HepG2 (cell line): ENCODE measurements around the gene AP2B1. TPM values are rescaled to one million over a fixed set of nuclear protein-coding genes. Genes with fewer than 3 reads are reported as not detected.

Experiments used
- ARNTL ChIP-seq: sonication (generic); formaldehyde crosslinking; IDR thresholded peaks from 2 replicates; pipeline ENCODE4 v1.4.0; 2020; ENCODE audit warnings: mild to moderate bottlenecking, missing genetic modification reagents
- BHLHE40 ChIP-seq: IDR thresholded peaks from 2 replicates; pipeline ENCODE4 v1.6.1; 2011; ENCODE audit warnings: low read length, improper control_type of control experiment
- EHMT2 ChIP-seq: fragments of 200-600 bp; sonication (generic); IDR thresholded peaks from 2 replicates; pipeline ENCODE4 v1.7.0; 2017; ENCODE audit warnings: antibody characterized with exemption, low read depth, low read length, borderline replicate concordance
- ERF ChIP-seq: IDR thresholded peaks from 2 replicates; pipeline ENCODE4 v1.6.1; 2018; ENCODE audit warnings: missing biosample characterization, missing genetic modification reagents
- FOXC1 ChIP-seq: sonication (generic); formaldehyde crosslinking; IDR thresholded peaks from 2 replicates; pipeline ENCODE4 v1.8.0; 2022; ENCODE audit warnings: mild to moderate bottlenecking, missing genetic modification reagents, borderline replicate concordance
- HDAC2 ChIP-seq: sonication (generic); formaldehyde crosslinking; IDR thresholded peaks from 2 replicates; pipeline ENCODE4 v1.4.0; 2020; ENCODE audit warnings: missing genetic modification reagents
- IKZF4 ChIP-seq: sonication (generic); formaldehyde crosslinking; IDR thresholded peaks from 2 replicates; pipeline ENCODE4 v1.5.1; 2020; ENCODE audit warnings: borderline replicate concordance, mild to moderate bottlenecking, low read depth, missing genetic modification reagents; ENCODE audit errors: not compliant biosample characterization
- MIER2 ChIP-seq: IDR thresholded peaks from 2 replicates; pipeline ENCODE4 v1.6.1; 2016; ENCODE audit warnings: missing biosample characterization, missing genetic modification reagents
- RBM22 ChIP-seq: fragments of 200-400 bp; formaldehyde crosslinking; optimal IDR thresholded peaks from 2 replicates; pipeline ENCODE3; 2017; ENCODE audit warnings: mild to moderate bottlenecking, low read length, moderate library complexity
- SAP130 ChIP-seq: IDR thresholded peaks from 2 replicates; pipeline ENCODE4 v1.6.1; 2016; ENCODE audit warnings: low read depth
- TAF1 ChIP-seq: sonication (generic); formaldehyde crosslinking; IDR thresholded peaks from 2 replicates; pipeline ENCODE4 v1.4.0; 2020; ENCODE audit warnings: missing genetic modification reagents
- WIZ ChIP-seq: sonication (generic); formaldehyde crosslinking; IDR thresholded peaks from 2 replicates; pipeline ENCODE4 v1.5.1; 2020; ENCODE audit warnings: mild to moderate bottlenecking, missing genetic modification reagents
- YEATS4 ChIP-seq: sonication (generic); formaldehyde crosslinking; IDR thresholded peaks from 2 replicates; pipeline ENCODE4 v1.4.0; 2020; ENCODE audit warnings: missing genetic modification reagents, borderline replicate concordance
- ZC3H13 ChIP-seq: sonication (generic); formaldehyde crosslinking; IDR thresholded peaks from 2 replicates; pipeline ENCODE4 v1.8.1; 2023; ENCODE audit warnings: mild to moderate bottlenecking, missing genetic modification reagents, moderate library complexity
- ZNF552 ChIP-seq: sonication (generic); formaldehyde crosslinking; IDR thresholded peaks from 2 replicates; pipeline ENCODE4 v1.9.0; 2022; ENCODE audit warnings: missing genetic modification reagents, mild to moderate bottlenecking, borderline replicate concordance
- ZNF768 ChIP-seq: sonication (generic); formaldehyde crosslinking; IDR thresholded peaks from 2 replicates; pipeline ENCODE4 v1.4.0; 2020; ENCODE audit warnings: missing genetic modification reagents
- ZNF792 ChIP-seq: IDR thresholded peaks from 2 replicates; pipeline ENCODE4 v1.6.1; 2016
- polyA plus RNA-seq, 8 experiments: library from polyadenylated mRNA; depleted of rRNA in 3 of 8; stranded (reverse) in 7 of 8; unstranded in 1 of 8; fragments of >200 nt; fragmentation: Illumina TruSeq in 4 of 8; extraction: Trizol in 4 of 8; gene quantifications; 2 replicates each; pipeline versions ENCODE4 v1.2.1 to v1.2.3, GENCODE V29; 2011 to 2016; ENCODE audit warnings: low read depth in 4 of 8, missing spikeins in 1 of 8, mixed read lengths in 1 of 8; ENCODE audit not compliant: insufficient read depth in 1 of 8
- total RNA-seq, 5 experiments: library from RNA; depleted of rRNA; stranded (reverse); fragments of >200 nt; fragmentation: Illumina TruSeq; extraction: Trizol; gene quantifications; 2 replicates each; pipeline ENCODE4 v1.2.3, GENCODE V29; 2016; ENCODE audit warnings: low read depth in 1 of 5
- TF ChIP-seq, protein P1 (sequence below): sonication (generic); formaldehyde crosslinking; IDR thresholded peaks from 2 replicates; pipeline ENCODE4 v1.5.0; 2020; ENCODE audit warnings: mild to moderate bottlenecking, missing genetic modification reagents, borderline replicate concordance
- TF ChIP-seq, protein P2 (sequence below): sonication (generic); formaldehyde crosslinking; IDR thresholded peaks from 2 replicates; pipeline ENCODE4 v1.4.0; 2020; ENCODE audit warnings: missing genetic modification reagents
- TF ChIP-seq, protein P3 (sequence below): sonication (generic); formaldehyde crosslinking; IDR thresholded peaks from 2 replicates; pipeline ENCODE4 v1.5.0; 2020; ENCODE audit warnings: missing genetic modification reagents, mild to moderate bottlenecking, borderline replicate concordance
- TF ChIP-seq, protein P4 (sequence below), 2 experiments: IDR thresholded peaks; 2 replicates each; pipeline ENCODE4 v1.6.1; 2011 to 2012; ENCODE audit warnings: low read length in 2 of 2, borderline replicate concordance in 1 of 2, low read depth in 1 of 2, mild to moderate bottlenecking in 1 of 2, moderate library complexity in 1 of 2

The AP2B1 gene
- total and polyA plus RNA-seq, 2 of the 13 experiments (the other 11 are each of a cell fraction or from before 2014, with no cell fraction given), result 23.8 to 71.3 TPM

DNA sequence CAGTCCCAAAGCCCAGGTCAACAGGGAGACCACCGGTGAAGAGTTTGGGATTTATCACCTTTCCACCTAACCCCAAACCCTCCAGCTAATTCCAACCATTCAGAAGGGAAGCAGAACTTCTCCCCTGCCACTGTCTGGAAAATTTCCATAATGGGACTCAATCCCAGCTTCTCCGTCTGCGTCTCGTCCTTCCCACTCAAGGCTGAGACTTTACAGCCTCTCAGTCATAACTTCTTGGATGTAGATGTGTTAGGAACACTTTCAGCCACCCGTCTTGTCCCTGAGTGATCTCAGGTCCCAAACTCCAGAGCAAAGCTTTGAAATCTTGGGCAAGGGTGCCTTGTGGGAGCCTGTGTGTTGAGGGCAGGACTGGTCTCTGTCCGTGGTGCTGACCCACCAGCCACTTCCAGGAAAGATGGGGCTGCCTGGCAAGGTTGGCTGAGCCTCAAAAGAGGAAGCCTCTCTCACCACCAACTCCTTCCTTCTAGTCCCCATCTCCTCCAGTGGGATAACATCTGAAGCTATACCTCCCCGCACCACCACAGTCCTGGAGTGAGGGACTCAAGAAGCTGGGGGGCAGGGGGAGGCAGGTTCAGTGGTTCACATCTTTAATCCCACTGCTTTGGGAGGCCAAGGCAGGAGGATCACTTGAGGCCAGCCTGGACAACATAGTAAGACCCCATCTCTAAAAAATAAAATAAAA lies 156.7 kb downstream of the AP2B1 start (continued):
- TF ChIP-seq, protein P1, sequence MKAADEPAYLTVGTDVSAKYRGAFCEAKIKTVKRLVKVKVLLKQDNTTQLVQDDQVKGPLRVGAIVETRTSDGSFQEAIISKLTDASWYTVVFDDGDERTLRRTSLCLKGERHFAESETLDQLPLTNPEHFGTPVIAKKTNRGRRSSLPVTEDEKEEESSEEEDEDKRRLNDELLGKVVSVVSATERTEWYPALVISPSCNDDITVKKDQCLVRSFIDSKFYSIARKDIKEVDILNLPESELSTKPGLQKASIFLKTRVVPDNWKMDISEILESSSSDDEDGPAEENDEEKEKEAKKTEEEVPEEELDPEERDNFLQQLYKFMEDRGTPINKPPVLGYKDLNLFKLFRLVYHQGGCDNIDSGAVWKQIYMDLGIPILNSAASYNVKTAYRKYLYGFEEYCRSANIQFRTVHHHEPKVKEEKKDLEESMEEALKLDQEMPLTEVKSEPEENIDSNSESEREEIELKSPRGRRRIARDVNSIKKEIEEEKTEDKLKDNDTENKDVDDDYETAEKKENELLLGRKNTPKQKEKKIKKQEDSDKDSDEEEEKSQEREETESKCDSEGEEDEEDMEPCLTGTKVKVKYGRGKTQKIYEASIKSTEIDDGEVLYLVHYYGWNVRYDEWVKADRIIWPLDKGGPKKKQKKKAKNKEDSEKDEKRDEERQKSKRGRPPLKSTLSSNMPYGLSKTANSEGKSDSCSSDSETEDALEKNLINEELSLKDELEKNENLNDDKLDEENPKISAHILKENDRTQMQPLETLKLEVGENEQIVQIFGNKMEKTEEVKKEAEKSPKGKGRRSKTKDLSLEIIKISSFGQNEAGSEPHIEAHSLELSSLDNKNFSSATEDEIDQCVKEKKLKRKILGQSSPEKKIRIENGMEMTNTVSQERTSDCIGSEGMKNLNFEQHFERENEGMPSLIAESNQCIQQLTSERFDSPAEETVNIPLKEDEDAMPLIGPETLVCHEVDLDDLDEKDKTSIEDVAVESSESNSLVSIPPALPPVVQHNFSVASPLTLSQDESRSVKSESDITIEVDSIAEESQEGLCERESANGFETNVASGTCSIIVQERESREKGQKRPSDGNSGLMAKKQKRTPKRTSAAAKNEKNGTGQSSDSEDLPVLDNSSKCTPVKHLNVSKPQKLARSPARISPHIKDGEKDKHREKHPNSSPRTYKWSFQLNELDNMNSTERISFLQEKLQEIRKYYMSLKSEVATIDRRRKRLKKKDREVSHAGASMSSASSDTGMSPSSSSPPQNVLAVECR, result peak; percentile 29; the same call in 1 of the 2 replicates
- TF ChIP-seq, protein P2, sequence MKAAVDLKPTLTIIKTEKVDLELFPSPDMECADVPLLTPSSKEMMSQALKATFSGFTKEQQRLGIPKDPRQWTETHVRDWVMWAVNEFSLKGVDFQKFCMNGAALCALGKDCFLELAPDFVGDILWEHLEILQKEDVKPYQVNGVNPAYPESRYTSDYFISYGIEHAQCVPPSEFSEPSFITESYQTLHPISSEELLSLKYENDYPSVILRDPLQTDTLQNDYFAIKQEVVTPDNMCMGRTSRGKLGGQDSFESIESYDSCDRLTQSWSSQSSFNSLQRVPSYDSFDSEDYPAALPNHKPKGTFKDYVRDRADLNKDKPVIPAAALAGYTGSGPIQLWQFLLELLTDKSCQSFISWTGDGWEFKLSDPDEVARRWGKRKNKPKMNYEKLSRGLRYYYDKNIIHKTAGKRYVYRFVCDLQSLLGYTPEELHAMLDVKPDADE (CRISPR knock-in tag), result no peak
- no peak for TF ChIP-seq ZNF552
- TF ChIP-seq SAP130 (CRISPR knock-in tag), result peak; percentile 37; the same call in 1 of the 2 replicates
- no peak for TF ChIP-seq ZC3H13 (CRISPR knock-in tag)
- 0 out of 2 replicates have a peak, but pooled peaks have one; percentile 22 for TF ChIP-seq ERF (CRISPR knock-in tag)
- TF ChIP-seq, protein P3, sequence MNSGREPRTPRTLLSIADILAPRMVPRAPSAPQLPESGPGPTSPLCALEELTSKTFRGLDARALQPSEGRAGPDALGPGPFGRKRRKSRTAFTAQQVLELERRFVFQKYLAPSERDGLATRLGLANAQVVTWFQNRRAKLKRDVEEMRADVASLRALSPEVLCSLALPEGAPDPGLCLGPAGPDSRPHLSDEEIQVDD (CRISPR knock-in tag), result no peak
- no peak for TF ChIP-seq YEATS4 (CRISPR knock-in tag)
- no peak for TF ChIP-seq ZNF768
- no peak for TF ChIP-seq TAF1
- 0 out of 2 replicates have a peak, but pooled peaks have one; percentile 43 for TF ChIP-seq ZNF792 (CRISPR knock-in tag)
- TF ChIP-seq ARNTL (CRISPR knock-in tag), result 0 out of 2 replicates have a peak, but pooled peaks have one; percentile 22
- 0 out of 2 replicates have a peak, but pooled peaks have one; percentile 40 for TF ChIP-seq HDAC2 (CRISPR knock-in tag)
- no peak for TF ChIP-seq BHLHE40
- TF ChIP-seq MIER2 (CRISPR knock-in tag), result peak; percentile 97
- TF ChIP-seq EHMT2, result peak; percentile 89
- peak; percentile 74; the same call in 1 of the 2 replicates for TF ChIP-seq WIZ (CRISPR knock-in tag)
- TF ChIP-seq, protein P4, sequence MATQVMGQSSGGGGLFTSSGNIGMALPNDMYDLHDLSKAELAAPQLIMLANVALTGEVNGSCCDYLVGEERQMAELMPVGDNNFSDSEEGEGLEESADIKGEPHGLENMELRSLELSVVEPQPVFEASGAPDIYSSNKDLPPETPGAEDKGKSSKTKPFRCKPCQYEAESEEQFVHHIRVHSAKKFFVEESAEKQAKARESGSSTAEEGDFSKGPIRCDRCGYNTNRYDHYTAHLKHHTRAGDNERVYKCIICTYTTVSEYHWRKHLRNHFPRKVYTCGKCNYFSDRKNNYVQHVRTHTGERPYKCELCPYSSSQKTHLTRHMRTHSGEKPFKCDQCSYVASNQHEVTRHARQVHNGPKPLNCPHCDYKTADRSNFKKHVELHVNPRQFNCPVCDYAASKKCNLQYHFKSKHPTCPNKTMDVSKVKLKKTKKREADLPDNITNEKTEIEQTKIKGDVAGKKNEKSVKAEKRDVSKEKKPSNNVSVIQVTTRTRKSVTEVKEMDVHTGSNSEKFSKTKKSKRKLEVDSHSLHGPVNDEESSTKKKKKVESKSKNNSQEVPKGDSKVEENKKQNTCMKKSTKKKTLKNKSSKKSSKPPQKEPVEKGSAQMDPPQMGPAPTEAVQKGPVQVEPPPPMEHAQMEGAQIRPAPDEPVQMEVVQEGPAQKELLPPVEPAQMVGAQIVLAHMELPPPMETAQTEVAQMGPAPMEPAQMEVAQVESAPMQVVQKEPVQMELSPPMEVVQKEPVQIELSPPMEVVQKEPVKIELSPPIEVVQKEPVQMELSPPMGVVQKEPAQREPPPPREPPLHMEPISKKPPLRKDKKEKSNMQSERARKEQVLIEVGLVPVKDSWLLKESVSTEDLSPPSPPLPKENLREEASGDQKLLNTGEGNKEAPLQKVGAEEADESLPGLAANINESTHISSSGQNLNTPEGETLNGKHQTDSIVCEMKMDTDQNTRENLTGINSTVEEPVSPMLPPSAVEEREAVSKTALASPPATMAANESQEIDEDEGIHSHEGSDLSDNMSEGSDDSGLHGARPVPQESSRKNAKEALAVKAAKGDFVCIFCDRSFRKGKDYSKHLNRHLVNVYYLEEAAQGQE (IDR thresholded peaks at IDR 0.05; ENCODE audit: borderline replicate concordance in 1 of 2, low read depth in 1 of 2, low read length in 2 of 2), result peak; percentile 95
- TF ChIP-seq RBM22, result no peak
- TF ChIP-seq FOXC1 (CRISPR knock-in tag), result peak; percentile 22; the same call in 1 of the 2 replicates
- peak; percentile 27 for TF ChIP-seq IKZF4
